ENCODE data around the gene ANKRD24.
"Not testable (repeated sequence)": the region's sequence is repeated elsewhere in the genome, so short reads cannot be mapped to it uniquely, and the experiment has no call there.

ANKRD24 gene

GRCh38 chr19:4184718-4185352 is 2.3 kb downstream of the ANKRD24 start:
- in situ Hi-C loops (cut with MboI; ENCODE audit: low pct_unique_long_range_greater_than_20kb, low sequenced_read_pairs, unreplicated experiment), result no loop called here
- TF ChIP-seq CTCF (IDR thresholded peaks at IDR 0.05; ENCODE audit: extremely low read depth, insufficient read depth, missing control alignments), result no peak

GRCh38 chr19:4185413-4186086 is 3.1 kb downstream of the ANKRD24 start:
- no peak for DNase-seq (ENCODE audit: low spot score)
- in situ Hi-C loops (cut with MboI; ENCODE audit: low pct_unique_long_range_greater_than_20kb, low sequenced_read_pairs, unreplicated experiment), result no loop called here
- TF ChIP-seq CTCF (IDR thresholded peaks at IDR 0.05; ENCODE audit: extremely low read depth, insufficient read depth, missing control alignments), result no peak

More at GRCh38 chr19:4184718-4185352, 2.3 kb downstream of the ANKRD24 start:
- DNase-seq (ENCODE audit: low spot score), result no peak

GRCh38 chr19:4186087-4186993 is 3.9 kb downstream of the ANKRD24 start:
- TF ChIP-seq CTCF (IDR thresholded peaks at IDR 0.05; ENCODE audit: extremely low read depth, insufficient read depth, missing control alignments), result peak; percentile 79
- in situ Hi-C loops (cut with MboI; ENCODE audit: low pct_unique_long_range_greater_than_20kb, low sequenced_read_pairs, unreplicated experiment), result no loop called here
- peak; percentile 87 for DNase-seq (ENCODE audit: low spot score)

GRCh38 chr19:4187313-4188122 is 5.0 kb downstream of the ANKRD24 start:
- in situ Hi-C loops (cut with MboI; ENCODE audit: low pct_unique_long_range_greater_than_20kb, low sequenced_read_pairs, unreplicated experiment), result no loop called here
- no peak for DNase-seq (ENCODE audit: low spot score)
- TF ChIP-seq CTCF (IDR thresholded peaks at IDR 0.05; ENCODE audit: extremely low read depth, insufficient read depth, missing control alignments), result no peak

GRCh38 chr19:4189641-4190040 is 7.2 kb downstream of the ANKRD24 start:
- no peak for TF ChIP-seq CTCF (IDR thresholded peaks at IDR 0.05; ENCODE audit: extremely low read depth, insufficient read depth, missing control alignments)

GRCh38 chr19:4192537-4192936 is 10.0 kb downstream of the ANKRD24 start:
- DNase-seq (ENCODE audit: low spot score); in situ Hi-C loops (cut with MboI; ENCODE audit: low pct_unique_long_range_greater_than_20kb, low sequenced_read_pairs, unreplicated experiment): not testable (repeated sequence)

More at GRCh38 chr19:4189641-4190040, 7.2 kb downstream of the ANKRD24 start:
- in situ Hi-C loops (cut with MboI; ENCODE audit: low pct_unique_long_range_greater_than_20kb, low sequenced_read_pairs, unreplicated experiment), result no loop called here
- DNase-seq (ENCODE audit: low spot score), result no peak
